Stimulated activated CD4-positive, alpha-beta T cell treated with anti-CD3 and anti-CD28 coated beads, TNF-alpha, amount 100 ng/mL, for 1 hour (primary cell): ENCODE measurements around the gene LRPAP1.
"Not testable (repeated sequence)": the region's sequence is repeated elsewhere in the genome, so short reads cannot be mapped to it uniquely, and the experiment has no call there.

Experiments used
- DNase-seq, 3 donors: peaks; one replicate each; pipeline ENCODE4 v3.0.0-alpha.2; 2020; ENCODE audit warnings: low read depth in 3 of 3, low spot score in 1 of 3

Gene LRPAP1

DNA sequence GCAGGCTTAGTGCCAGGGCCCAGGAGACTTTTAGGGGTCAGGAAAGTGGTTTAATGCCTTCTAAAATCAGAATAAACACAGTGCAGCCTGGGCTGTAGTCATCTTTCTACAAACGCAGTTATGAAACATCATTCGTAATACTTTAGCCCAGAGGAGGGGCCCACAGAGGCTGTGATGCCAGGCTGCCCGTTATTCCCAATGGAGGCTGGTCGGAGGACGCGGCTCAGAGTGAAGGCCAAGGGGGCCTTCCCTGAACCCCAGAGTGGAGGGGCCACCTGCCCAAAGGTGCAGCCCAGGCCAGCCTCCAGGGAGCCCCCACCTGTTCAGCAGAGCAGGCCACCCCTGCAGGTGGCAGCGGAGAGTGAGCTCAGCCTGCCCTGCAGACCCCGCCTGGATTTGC lies 29.9 kb upstream of the LRPAP1 start:
- not testable (repeated sequence) for DNase-seq

DNA sequence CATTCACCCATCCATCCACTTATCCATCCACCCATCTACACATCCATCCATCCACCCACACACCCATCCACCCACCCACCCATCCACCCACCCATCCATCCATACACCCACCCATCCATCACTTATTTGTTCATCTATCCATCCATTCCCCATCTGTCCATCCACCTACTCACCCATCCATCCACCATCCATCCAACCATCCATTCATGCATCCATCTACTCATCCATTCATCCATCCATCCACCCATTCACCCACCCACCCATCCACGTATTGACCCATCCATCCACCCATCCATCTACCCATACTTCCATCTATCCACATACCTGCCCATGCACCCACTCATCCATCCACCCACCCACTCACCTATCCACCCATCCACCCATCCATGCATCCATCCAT lies 28.2 kb upstream of the LRPAP1 start:
- DNase-seq = not testable (repeated sequence)

DNA sequence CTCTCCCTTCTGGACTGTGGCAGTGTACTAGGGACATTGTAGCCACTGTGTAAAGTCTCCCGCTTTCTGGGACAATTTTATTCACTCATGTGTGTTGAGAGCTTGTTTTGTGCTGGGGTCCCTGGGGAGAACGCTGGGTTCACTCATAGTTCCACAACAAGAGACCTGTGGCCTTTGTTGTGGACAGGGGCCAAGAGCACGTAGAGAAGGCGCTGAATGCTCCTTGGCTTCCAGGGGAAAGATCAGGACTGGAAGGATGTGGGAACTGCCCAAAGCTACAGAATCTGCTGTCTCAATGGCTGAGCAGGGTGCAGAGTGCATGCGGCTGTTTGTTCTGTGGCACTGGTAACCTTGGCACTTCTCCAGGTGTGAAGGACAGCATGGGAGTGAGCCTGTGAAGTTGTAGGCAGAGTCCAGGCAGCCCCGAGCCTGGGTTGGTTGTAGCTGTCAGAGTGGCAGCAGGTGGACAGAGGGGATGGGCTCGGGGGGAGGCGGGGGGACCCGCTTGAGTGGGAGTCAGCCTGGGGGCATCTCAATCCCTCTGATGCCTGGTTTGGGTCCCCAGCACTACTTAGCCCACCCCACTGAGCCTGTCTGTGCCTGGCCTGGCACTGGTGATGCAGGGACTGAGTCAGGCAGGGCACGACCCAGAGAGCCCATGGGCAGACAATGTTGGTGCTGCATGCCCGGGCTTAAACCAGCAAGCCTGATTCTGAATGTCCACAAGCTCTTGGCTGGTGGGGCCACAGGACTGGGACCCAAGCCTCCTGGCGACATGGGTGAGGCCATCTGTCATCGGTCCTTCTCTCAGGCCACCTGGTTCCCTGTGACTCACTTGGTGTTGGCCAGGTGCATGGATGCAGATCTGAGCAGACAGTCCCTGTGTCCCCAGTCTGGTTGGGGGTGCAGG lies 27.4 kb upstream of the LRPAP1 start:
- not testable (repeated sequence) for DNase-seq

DNA sequence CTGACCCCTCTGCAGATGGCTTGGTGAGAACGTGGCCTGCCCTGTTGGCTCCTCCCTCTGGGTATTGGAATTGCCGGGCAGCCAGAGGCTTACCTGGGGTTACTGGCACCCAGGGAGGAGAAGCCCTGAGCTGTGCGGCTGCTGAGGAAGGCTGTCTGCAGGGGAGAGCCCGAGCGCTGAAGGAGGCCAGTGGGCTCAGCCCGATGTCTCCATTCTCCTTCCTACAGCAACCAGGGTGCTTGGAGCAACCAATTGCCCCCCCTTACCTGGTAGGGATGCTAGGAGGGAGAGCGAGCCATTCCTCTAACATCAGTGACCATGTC lies 26.3 kb upstream of the LRPAP1 start:
- not testable (repeated sequence) for DNase-seq

DNA sequence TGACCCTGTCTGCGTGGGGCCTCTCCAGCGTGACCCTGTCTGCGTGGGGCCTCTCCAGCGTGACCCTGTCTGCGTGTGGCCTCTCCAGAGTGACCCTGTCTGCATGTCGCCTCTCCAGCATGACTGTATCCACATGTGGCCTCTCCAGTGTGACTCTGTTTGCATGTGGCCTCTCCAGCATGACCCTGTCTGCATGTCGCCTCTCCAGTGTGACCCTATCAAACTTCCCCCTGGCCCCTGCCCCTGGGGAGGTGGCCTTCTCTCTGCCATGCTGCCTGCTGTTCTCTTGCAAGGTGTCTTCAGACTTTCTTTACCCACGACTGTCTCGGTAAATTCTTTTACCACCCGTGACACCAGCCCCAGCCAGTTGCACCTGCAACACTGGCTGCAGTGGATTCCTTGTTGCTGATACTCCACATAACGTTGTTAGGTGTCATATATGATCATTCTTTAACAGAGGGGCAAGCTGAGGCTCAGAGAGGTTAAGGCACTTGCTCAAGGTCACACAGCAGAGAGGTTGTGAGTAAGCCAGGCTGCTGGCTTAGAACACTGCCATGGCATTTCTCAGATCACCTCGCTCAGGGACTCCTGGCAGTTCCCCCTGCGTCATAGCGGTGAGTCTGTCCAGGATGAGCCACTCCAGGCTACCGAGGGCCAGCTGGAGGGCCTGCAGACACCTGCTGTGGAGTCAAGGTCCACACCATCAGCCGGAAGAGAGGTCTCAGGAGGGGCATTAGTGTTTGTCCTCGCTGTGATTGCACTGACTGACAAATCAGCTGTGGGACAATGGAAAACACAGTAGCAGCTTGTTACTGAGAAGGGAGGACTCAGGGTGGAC lies 25.7 kb upstream of the LRPAP1 start:
- DNase-seq = not testable (repeated sequence)

DNA sequence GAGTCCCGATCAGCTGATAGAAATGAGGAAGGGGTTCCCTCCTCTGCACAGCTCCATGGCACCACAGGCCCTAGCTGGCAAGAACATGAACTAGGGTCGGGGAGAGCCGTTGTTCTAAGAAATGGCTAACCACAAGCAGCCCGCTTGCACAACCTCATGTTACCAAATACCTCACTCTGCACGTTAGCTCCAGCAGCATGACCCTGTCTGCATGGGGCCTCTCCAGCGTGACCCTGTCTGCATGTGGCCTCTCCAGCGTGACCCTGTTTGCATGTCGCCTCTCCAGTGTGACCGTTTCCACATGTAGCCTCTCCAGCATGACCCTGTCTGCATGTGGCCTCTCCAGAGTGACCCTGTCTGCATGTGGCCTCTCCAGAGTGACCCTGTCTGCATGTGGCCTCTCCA lies 24.9 kb upstream of the LRPAP1 start:
- not testable (repeated sequence) for DNase-seq

DNA sequence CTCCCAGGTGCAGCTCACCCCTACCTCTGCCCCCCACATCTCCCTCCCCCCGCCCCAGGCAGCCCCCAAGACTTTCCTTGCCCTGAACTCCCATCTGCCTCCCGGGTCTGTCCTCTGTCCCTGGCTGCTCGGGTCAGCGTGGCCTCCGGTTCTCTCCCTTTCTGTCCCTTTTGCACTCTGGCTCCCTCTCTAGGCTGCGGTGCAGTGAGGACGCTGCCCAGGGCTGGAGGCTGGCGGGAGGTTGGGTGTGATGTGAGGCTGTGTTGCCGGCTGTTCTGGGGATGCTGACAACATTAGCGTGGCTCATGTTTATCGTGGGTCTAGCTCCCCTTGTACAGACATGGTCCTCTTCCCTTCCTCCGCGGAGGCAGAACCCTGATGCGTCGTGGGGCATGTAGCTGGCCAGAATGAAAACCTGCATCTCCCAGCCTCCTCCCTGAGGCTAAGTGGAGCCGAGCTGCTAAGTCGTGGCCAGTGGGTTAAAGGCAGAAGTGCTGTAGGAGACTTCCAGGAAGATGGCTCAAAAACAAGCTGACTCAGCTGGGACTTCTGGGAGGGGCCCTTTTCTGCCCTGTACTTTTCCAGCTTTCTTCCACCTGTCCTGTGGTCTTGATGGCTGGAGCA lies 24.1 kb upstream of the LRPAP1 start:
- DNase-seq = not testable (repeated sequence)

DNA sequence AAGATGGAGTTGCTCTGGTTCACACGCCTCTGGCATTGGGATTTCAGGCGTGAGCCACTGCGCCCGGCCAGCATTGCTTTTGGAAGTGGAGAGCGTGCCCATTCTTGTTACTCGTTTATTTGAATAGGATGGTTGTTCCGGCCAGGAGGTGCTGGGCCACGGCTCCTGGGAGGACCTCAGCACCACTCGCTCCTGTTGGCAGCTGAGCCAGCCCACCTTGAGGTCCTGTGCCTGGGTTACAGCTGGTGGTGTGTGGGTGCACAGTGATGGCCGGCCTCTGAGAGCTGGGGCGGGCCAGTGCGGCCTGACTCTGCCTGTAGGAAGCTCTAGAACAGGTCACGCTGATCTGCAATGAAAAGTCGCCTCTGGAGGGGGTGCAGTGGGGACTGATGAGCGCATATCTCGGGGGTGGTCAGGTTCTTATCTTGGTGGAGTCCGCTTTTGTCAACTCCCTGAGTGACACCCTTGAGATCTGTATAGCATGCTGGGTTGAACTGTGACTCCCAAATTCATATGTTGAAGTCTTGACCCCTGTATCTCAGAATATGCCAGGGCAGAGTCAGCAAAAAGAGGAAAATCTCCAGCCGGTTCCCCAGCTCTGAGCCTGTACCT lies 23.3 kb upstream of the LRPAP1 start:
- not testable (repeated sequence) for DNase-seq

DNA sequence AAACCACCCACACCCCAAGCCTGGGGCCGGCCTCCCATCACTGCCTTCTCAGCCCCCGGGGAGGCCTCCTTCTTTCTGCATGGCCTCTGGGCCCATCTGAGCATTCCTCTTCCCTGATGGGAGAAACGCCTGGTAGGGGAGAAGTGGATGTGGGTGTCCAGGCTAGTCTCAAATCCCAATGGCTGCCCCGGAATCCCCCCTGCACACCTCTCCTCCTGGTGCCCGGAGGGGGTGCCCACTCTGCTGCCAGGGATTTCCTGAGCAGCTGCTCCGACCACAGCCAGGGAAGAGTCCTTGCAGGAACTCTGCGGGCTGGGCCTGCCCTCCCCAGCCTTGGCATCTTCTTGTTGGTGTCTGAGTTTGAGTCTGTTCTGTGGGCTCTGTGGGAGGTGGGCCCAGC lies 19.1 kb upstream of the LRPAP1 start:
- DNase-seq = not testable (repeated sequence)

DNA sequence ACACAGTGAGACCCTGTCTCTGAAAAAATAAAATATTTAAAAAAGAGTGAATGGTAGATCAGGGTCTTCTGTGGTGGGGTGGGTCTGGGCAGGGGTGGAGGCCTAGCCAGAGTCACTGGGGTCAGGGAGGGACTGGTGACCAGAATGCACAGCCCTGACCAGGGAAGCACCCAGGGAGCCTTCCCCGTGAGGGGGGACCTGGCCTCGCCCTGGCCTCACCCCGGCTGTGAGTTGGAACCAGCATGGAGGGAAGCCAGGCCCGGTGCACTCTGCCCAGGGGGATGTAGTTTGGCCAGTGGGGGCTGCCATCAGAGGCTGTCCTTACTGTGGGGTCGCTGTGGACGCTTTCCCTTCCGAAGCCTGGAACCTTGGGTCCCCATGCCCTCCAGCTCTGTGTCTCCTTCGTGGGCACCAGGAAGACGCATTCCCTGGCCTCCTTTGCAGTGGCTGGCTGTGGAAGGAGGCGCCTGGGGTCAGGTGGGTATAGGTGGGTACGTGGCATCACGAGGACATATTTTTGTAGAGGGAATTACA lies 18.6 kb upstream of the LRPAP1 start:
- not testable (repeated sequence) for DNase-seq

DNA sequence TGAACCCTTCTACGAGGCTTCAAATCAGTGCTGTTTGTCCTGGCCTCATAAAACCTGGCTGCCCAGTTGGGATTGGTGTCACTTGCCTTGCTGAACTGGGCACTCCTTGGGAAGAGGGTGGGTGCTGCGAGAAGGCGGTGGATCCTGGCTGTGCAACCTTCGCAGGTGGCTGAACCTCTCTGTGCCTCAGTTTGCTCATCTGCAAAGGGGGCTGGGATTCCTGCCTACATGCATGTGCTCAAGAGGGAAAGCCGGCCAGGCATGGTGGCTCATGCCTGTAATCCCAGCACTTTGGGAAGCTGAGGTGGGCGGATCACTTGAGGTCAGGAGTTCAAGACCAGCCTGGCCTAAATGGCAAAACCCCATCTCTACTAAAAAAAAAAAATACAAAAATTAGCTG lies 17.8 kb upstream of the LRPAP1 start:
- not testable (repeated sequence) for DNase-seq

DNA sequence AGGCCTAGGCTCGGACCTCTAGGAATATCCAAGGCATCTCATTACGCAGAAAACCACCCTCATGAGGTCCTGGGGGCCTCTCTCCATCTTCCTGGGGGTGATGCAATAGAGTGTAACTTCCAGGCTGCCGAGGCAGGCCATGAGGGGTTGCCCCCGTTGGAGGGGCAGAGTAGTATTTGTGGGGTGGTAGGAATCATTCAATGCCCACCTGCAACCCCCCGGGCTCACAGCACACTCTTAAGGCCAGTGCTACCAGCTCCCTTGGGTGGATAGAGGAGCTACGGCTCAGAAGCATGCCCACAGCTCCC lies 17.4 kb upstream of the LRPAP1 start:
- DNase-seq = not testable (repeated sequence)

DNA sequence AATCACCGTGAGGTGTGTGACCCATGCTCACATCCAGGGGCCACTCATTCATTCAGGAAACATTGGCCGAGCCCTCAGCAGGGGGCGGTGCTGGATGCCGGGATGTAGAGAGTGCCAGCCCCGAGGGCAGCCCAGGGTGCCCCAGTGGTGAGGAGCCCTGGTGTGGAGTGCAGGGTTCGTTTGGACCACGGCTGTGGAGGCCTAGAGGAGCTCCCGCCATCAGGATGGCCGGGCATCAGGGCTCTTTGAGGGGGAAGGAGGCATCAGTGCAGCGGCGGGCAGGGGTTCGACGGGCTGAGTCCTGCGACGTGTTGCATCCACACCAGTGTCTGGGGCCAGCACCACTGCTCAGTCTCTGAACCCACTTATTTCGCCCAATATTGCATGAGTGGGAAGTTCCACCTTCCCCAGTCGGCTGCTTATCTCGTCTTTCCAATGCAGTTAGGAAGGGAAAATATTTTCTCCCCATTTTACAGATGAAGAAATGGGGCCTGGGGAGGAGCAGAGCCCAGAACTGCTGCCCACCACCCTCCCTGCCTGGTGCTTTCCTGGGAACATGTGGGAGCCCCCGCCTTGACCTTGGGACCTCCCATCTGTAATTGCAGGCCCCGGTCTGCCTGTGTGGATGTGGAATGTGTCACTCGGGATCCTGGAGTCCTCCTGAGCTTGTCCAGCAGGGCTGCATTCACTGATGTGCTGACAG lies 16.9 kb upstream of the LRPAP1 start:
- not testable (repeated sequence) for DNase-seq

DNA sequence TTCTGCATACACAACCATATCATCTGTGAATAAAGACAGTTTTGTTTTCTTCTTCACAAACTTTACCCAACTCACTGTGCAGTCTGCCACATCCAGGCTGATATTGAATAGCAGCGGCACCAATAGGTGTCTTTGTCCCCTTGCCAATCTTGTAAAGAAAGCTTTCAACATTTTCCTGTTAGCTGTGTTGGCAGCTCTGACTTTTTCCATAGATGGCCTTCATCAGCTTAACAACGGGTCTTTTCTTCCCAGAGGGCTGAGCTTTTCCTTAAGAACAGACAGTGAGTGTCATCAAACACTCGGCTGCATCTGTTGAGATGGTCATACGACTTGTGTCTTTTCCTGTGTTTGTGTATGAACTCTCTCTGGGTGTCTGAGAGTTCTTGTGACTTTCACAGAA lies 14.5 kb upstream of the LRPAP1 start:
- not testable (repeated sequence) for DNase-seq

DNA sequence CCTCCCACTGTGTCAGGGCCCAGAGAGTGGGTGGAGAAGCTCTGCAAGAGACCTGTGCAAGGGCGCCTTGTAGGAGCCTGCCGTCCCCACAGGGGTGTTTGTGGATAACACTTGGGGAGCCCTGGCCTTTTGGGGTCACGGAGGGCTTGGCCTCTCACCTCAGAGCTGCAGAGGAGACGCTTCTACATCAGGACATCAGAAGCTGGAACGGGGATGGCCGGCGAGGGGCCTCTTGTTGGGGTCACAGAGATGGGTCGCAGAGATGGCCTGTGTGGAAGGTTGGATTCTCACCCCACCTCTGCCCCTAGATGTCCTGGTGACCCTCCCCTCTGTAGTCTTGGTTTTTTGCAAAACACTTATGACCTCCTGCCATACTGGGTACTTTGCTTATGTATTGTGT lies 13.1 kb upstream of the LRPAP1 start:
- not testable (repeated sequence) for DNase-seq

DNA sequence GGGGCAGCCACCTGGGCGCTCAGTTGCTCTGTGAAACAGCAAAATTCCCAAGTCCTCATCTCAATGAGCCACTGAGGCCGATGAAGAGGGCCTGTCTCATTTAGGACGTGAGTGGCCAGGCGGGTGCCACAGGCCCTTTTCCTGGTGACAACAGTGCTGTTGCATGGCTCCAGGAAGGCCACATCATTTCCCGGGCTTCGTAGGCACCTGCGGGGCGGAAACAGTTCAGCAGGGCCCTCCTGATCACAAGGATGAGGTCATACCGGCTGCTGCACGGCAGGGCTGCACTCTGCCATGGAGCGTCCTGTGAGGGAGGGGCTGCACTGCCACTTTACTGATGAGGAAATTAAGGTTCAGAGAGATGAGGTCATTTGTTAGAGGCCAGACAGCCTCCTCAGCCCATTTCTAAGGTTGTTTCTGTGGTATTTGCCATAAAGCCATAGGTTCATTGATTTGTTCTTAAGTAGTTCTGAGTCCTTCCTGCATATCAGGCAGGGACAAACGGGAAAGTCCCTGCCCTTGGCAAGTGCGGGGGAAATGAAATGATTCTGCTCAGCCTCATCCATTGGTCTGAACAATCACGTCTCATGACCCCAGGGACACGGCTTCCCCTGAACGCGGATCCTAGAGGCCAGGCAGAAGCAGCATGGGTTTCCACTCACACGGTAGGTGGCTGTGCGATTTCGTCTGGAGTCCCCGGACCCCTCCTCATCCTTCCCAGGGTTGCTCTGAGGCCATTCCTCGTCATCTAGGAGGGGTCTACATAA lies 12.2 kb upstream of the LRPAP1 start:
- not testable (repeated sequence) for DNase-seq

DNA sequence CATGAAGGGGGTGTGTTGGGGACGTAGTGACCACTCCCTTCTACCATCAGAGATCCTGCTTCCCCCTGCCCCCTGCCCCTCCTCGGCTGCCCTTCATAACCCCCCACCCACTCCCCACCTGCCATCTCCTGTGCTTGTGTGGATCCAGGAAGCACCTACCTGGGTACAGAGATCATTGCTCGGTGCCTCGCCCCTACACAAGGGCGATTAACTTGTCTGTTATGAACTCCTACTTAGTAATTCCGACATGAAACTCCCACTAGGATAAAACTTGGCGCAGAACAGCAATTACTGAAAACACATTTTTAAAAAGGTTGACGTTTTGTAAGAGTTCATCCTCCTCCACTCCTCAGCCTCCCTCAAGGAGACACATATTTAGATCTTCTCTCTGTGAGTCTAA lies 11.2 kb upstream of the LRPAP1 start:
- DNase-seq = not testable (repeated sequence)

DNA sequence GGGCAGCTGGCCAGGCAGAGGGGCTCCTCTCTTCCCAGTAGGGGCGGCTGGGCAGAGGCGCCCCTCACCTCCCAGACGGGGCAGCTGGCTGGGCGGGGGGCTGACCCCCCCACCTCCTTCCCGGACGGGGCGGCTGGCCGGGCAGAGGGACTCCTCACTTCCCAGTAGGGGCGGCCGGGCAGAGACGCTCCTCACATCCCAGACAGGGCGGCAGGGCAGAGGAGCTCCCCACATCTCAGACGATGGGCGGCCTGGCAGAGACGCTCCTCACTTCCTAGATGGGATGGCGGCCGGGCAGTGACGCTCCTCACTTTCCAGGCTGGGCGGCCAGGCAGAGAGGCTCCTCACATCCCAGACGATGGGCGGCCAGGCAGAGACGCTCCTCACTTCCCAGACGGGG lies 6.7 kb upstream of the LRPAP1 start:
- not testable (repeated sequence) for DNase-seq

DNA sequence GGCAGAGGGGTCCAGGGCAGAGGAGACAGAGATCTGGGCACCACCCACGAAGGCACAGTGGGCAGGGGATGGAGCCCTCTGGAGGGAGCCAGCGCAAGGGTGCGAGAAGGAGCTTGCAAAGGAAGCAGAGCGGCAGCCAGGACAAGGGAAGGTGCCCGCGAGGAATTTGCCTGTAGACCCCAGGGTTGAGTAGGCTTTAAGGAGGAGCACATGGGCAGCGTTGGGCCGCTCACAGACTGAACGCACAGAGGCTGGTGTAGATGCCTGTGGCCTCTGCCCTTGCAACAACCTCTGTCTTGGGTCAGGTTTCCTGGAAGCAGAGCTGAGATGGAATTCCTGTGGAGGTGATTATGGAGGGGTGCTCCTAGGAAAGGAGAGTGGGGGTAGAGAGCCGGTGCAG lies 3.6 kb upstream of the LRPAP1 start:
- not testable (repeated sequence) for DNase-seq

DNA sequence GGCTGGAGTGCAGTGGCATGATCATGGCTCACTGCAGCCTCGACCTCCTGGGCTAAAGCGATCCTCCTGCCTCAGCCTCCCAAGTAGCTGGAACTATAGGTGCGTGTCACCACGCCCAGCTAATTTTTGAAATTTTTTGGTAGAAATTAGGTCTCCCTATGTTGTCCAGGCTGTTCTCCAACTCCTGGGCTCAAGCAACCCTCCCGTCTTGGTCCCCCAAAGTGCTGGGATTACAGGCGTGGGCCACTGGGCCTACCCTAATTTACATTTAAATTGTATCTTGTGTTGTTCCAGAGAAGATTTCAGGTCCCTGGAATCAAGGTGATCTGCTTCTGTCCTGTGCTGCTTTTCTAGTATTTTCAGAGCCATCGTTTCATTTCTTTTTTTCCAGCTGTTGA lies 1.2 kb upstream of the LRPAP1 start:
- no peak for DNase-seq
